Caco-2 (cell line): ENCODE results near the gene SYMPK. TPM values are rescaled to one million over a fixed set of nuclear protein-coding genes. Genes with fewer than 3 reads are reported as not detected.
A peak's percentile ranks its signal among the peaks of the same experiment; 100 is the strongest.

Experiments
- BruUV-seq: library from RNA; stranded (reverse); fragments of 400-500 nt; replicated peaks from 2 replicates; lab custom pipeline; 2021; lab: Mats Ljungman, UMichigan
- CTCF ChIA-PET: fragments of 300-600 bp; sonication (Branson Sonifier 250); formaldehyde crosslinking; loops from one replicate; lab custom pipeline; 2022; ENCODE audit warnings: antibody characterized with exemption; lab: Charles Lee
- POLR2A ChIA-PET: fragments of 300-600 bp; sonication (Branson Sonifier 250); formaldehyde crosslinking; loops from one replicate; lab custom pipeline; 2022; ENCODE audit warnings: antibody characterized with exemption; lab: Charles Lee
- DNase-seq, 2 experiments: peaks; one replicate each; pipeline versions ENCODE4 v3.0.0 to v3.0.0-alpha.2; 2020 to 2022
- H3K27me3 ChIP-seq: replicated peaks from 2 replicates; pipeline ENCODE4 v1.6.0; 2011; ENCODE audit warnings: low read length; ENCODE audit not compliant: control insufficient read depth, insufficient read depth
- H3K36me3 ChIP-seq: 2 replicates; pipeline ENCODE4 v1.5.1; 2011; ENCODE audit warnings: low read length; ENCODE audit not compliant: control insufficient read depth, insufficient read depth
- H3K4me1 ChIP-seq: fragments of 250-450 bp; sonication (Bioruptor Pico); 2 replicates; pipeline ENCODE4 v1.5.1; 2020; ENCODE audit warnings: mild to moderate bottlenecking
- H3K4me3 ChIP-seq: 2 replicates; pipeline ENCODE4 v1.5.1; 2011; ENCODE audit warnings: low read depth, mild to moderate bottlenecking, control low read depth, low read length
- H3K9me3 ChIP-seq: fragments of 250-450 bp; sonication (Bioruptor Pico); 2 replicates; pipeline ENCODE4 v1.5.1; 2020; ENCODE audit warnings: mild to moderate bottlenecking, moderate library complexity
- H3K27ac Mint-ChIP-seq: one replicate; pipeline ENCODE4 v1.8.0; 2022; ENCODE audit warnings: mixed read lengths; ENCODE audit not compliant: unreplicated experiment
- H3K27me3 Mint-ChIP-seq: one replicate; pipeline ENCODE4 v1.8.0; 2022; ENCODE audit warnings: mixed read lengths; ENCODE audit not compliant: insufficient read depth, unreplicated experiment
- H3K36me3 Mint-ChIP-seq: one replicate; pipeline ENCODE4 v1.8.0; 2022; ENCODE audit warnings: mild to moderate bottlenecking, mixed read lengths; ENCODE audit not compliant: insufficient read depth, unreplicated experiment
- H3K4me1 Mint-ChIP-seq: one replicate; pipeline ENCODE4 v1.8.0; 2022; ENCODE audit warnings: low read depth, mixed read lengths; ENCODE audit not compliant: unreplicated experiment
- H3K4me3 Mint-ChIP-seq: one replicate; pipeline ENCODE4 v1.8.0; 2022; ENCODE audit warnings: mild to moderate bottlenecking, moderate library complexity, mixed read lengths; ENCODE audit not compliant: unreplicated experiment
- H3K9me3 Mint-ChIP-seq: one replicate; pipeline ENCODE4 v1.8.0; 2022; ENCODE audit warnings: mixed read lengths; ENCODE audit not compliant: unreplicated experiment
- intact Hi-C: fragments of 100-400 bp; cut with micrococcal nuclease; formaldehyde crosslinking; loops from one replicate; pipeline ENCODE4 v1.10.0; 2022; ENCODE audit not compliant: unreplicated experiment
- total RNA-seq: library from RNA; stranded (reverse); gene quantifications from 2 replicates; pipeline ENCODE4 v1.2.3, GENCODE V29; 2022
- TF ChIP-seq, protein P1 (sequence below), 2 experiments: fragments of 200-600 bp in 1 of 2; IDR thresholded peaks; 1 replicate in 1 of 2; 2 replicates in 1 of 2; pipeline versions ENCODE4 v1.5.1 to v1.8.0; 2011 to 2022; ENCODE audit warnings: antibody characterized with exemption in 1 of 2, control low read depth in 1 of 2, inconsistent platforms in 1 of 2, low read depth in 1 of 2, low read length in 1 of 2, mild to moderate bottlenecking in 1 of 2, moderate library complexity in 1 of 2; ENCODE audit not compliant: insufficient read depth in 1 of 2, severe bottlenecking in 1 of 2, unreplicated experiment in 1 of 2

Gene SYMPK
- total RNA-seq, 1 experiment from 2014 or later = 81.8 TPM

- no peak for DNase-seq
- H3K36me3 Mint-ChIP-seq = peaks cover 6% of the 10 kb centered on the region
- ChIA-PET CTCF (interaction anchor here (1.1 kb wide), 1 partner anchor 58 kb away, joined by 3 read pairs; no protein-coding TSS in a partner anchor), POLR2A (interaction anchor here (1.4 kb wide), 1 partner anchor 11 kb away, joined by 4 read pairs; no protein-coding TSS in a partner anchor)
- no peaks in the 10 kb centered on the region for H3K27me3 Mint-ChIP-seq
- H3K4me1 ChIP-seq = peaks cover 42% of the 10 kb centered on the region
- no peak overlapping the region for H3K4me3 ChIP-seq
- intact Hi-C loops = no loop called here
- no peaks in the 10 kb centered on the region for H3K27me3 ChIP-seq
- H3K27ac Mint-ChIP-seq = peak overlapping the region; percentile 55
- H3K9me3 Mint-ChIP-seq = no peaks in the 10 kb centered on the region
- no peak overlapping the region for H3K4me3 Mint-ChIP-seq
- H3K4me1 Mint-ChIP-seq = peaks cover 33% of the 10 kb centered on the region
- TF ChIP-seq, protein P1, sequence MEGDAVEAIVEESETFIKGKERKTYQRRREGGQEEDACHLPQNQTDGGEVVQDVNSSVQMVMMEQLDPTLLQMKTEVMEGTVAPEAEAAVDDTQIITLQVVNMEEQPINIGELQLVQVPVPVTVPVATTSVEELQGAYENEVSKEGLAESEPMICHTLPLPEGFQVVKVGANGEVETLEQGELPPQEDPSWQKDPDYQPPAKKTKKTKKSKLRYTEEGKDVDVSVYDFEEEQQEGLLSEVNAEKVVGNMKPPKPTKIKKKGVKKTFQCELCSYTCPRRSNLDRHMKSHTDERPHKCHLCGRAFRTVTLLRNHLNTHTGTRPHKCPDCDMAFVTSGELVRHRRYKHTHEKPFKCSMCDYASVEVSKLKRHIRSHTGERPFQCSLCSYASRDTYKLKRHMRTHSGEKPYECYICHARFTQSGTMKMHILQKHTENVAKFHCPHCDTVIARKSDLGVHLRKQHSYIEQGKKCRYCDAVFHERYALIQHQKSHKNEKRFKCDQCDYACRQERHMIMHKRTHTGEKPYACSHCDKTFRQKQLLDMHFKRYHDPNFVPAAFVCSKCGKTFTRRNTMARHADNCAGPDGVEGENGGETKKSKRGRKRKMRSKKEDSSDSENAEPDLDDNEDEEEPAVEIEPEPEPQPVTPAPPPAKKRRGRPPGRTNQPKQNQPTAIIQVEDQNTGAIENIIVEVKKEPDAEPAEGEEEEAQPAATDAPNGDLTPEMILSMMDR (IDR thresholded peaks at IDR 0.05; ENCODE audit: insufficient read depth in 1 of 2, low read depth in 1 of 2, low read length in 1 of 2, severe bottlenecking in 1 of 2, unreplicated experiment in 1 of 2) = no peak
- H3K36me3 ChIP-seq = no peaks in the 10 kb centered on the region; the same call in 1 of the 2 replicates
- no peaks in the 10 kb centered on the region for H3K9me3 ChIP-seq
- BruUV-seq = no TSS peak
These were observed 11.6 kb upstream of the SYMPK start for GRCh38 chr19:45874620-45874966.

- Histone ChIP-seq H3K36me3 (no peaks in the 10 kb centered on the region; the same call in 1 of the 2 replicates), H3K4me1 (peaks cover 38% of the 10 kb centered on the region), H3K9me3 (no peaks in the 10 kb centered on the region), H3K4me3 (no peak overlapping the region), H3K27me3 (no peaks in the 10 kb centered on the region)
- Mint-ChIP-seq H3K36me3 (peaks cover 11% of the 10 kb centered on the region), H3K4me1 (peaks cover 26% of the 10 kb centered on the region), H3K27me3 (no peaks in the 10 kb centered on the region), H3K9me3 (no peaks in the 10 kb centered on the region), H3K27ac (no peak overlapping the region), H3K4me3 (no peak overlapping the region)
- TF ChIP-seq, protein P1 (IDR thresholded peaks at IDR 0.05; ENCODE audit: insufficient read depth in 1 of 2, low read depth in 1 of 2, low read length in 1 of 2, severe bottlenecking in 1 of 2, unreplicated experiment in 1 of 2) = no peak
- POLR2A ChIA-PET = interaction anchor here (1.4 kb wide), 1 partner anchor 10 kb away, joined by 4 read pairs; no protein-coding TSS in a partner anchor
- intact Hi-C loops = loop anchor here (1.0 kb wide), 1 partner anchor 9 kb away; no protein-coding TSS in a partner anchor
- no peak for DNase-seq
- CTCF ChIA-PET = interaction anchor here (0.7 to 1.3 kb wide), 3 partner anchors 9 kb away, joined by 3 to 5 read pairs (median 5); partner anchors contain the start of gene FOXA3
- TSS peak; percentile 18 for BruUV-seq
These were observed 10.3 kb upstream of the SYMPK start for GRCh38 chr19:45873219-45873772.

DNA sequence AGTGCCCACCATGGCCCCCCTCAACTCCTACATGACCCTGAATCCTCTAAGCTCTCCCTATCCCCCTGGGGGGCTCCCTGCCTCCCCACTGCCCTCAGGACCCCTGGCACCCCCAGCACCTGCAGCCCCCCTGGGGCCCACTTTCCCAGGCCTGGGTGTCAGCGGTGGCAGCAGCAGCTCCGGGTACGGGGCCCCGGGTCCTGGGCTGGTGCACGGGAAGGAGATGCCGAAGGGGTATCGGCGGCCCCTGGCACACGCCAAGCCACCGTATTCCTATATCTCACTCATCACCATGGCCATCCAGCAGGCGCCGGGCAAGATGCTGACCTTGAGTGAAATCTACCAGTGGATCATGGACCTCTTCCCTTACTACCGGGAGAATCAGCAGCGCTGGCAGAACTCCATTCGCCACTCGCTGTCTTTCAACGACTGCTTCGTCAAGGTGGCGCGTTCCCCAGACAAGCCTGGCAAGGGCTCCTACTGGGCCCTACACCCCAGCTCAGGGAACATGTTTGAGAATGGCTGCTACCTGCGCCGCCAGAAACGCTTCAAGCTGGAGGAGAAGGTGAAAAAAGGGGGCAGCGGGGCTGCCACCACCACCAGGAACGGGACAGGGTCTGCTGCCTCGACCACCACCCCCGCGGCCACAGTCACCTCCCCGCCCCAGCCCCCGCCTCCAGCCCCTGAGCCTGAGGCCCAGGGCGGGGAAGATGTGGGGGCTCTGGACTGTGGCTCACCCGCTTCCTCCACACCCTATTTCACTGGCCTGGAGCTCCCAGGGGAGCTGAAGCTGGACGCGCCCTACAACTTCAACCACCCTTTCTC, 9.4 kb upstream of the SYMPK start:
- Mint-ChIP-seq H3K27me3 (no peaks in the 10 kb centered on the region), H3K27ac (no peak overlapping the region), H3K9me3 (no peaks in the 10 kb centered on the region), H3K4me3 (no peak overlapping the region), H3K36me3 (peaks cover 11% of the 10 kb centered on the region), H3K4me1 (peaks cover 20% of the 10 kb centered on the region)
- Histone ChIP-seq H3K4me1 (peaks cover 32% of the 10 kb centered on the region), H3K4me3 (no peak overlapping the region), H3K27me3 (no peaks in the 10 kb centered on the region), H3K36me3 (no peaks in the 10 kb centered on the region; the same call in 1 of the 2 replicates), H3K9me3 (no peaks in the 10 kb centered on the region)
- ChIA-PET POLR2A (no interaction called here), CTCF (interaction anchor here (1.3 kb wide), 1 partner anchor 8 kb away, joined by 5 read pairs; the partner anchor contains the start of gene FOXA3)
- DNase-seq = no peak
- TF ChIP-seq, protein P1 (IDR thresholded peaks at IDR 0.05; ENCODE audit: insufficient read depth in 1 of 2, low read depth in 1 of 2, low read length in 1 of 2, severe bottlenecking in 1 of 2, unreplicated experiment in 1 of 2) = no peak
- intact Hi-C loops = no loop called here
- no TSS peak for BruUV-seq
